Stimulated activated CD4-positive, alpha-beta T cell treated with anti-CD3 and anti-CD28 coated beads, Interleukin-2, amount 100 ng/mL, for 48 hours (primary cell): ENCODE measurements around the gene TMED5.
"Not testable (repeated sequence)": the region's sequence is repeated elsewhere in the genome, so short reads cannot be mapped to it uniquely, and the experiment has no call there.

Source experiments
- DNase-seq, 2 donors: peaks; one replicate each; pipeline ENCODE4 v3.0.0-alpha.2; 2020

TMED5 gene

DNA sequence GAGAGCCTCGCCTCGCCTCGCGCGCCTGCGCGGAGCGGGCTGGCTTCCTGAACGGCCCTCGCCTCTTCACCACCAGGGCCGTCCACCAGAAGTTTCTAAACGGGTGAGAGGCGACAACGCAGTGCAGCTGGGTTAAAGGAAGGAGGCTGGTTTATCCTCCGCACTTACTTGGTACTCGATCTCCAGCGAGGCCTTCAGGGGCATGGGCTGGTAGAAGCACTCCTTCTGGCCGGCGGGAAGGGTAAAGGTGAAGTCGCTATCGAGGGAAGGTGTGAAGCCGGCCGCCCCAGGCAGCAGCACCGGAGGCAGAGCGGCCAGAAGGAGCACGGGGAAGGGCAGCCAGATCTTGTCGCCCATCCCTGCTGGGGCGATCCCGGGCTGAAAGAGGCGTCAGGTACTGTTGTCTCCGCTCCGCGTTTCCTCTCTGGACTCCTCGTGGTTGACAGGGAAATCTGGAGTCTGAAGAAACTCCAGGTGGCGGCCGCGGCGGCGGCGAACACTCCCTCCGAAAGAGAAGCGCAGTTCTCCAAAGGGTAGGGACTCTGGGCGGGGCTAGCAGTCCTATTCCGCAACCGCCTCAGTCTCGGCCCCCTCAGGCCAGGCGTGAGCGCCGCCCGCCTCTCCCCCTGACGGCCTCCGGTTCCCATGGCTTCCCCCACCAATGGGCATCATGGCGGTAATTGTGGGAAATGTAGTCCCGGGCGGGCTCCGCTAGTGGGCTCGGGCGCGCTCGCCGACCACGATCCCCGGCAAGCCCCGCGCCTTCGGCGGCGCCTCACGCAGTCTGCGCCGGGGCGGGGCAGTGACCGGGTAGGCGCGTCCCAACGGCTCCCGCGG, at the start of gene TMED5:
TMED5 (minus strand) TSS at position 528 of the 837 bp plus-strand sequence; CDS start at position 357, 171 bp downstream.
- peak; percentile 86 to 92 for DNase-seq

DNA sequence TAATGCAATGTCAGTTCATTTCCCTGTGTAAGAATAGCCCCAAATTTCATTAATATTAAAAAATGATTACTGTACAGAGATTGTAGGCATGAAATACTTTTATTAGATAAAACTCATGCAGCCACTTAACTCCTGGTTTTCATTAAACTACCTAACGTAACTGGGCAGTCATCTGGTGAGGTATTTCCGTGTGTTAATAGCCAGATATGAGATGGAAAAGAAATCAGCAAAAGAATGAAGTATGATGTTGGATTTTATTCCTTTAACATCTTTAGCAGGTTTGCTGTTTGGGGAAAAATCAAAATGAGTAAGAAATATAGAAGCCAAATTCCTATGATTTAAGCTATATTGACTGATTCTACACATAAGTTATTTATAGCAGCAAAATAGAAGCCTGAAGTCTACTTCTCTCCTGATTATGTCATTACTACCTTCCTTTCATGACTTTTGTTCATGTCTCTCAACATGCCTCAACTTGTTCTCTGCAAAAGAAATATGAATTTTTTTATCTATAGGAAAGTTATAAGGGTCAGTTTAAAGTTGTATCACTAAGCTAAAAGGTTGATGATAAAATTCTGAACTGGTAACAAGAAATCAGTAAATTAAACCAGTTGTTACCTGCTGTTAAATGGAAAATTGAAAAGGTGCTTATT, 42.9 kb upstream of the TMED5 start:
- DNase-seq, result no peak

DNA sequence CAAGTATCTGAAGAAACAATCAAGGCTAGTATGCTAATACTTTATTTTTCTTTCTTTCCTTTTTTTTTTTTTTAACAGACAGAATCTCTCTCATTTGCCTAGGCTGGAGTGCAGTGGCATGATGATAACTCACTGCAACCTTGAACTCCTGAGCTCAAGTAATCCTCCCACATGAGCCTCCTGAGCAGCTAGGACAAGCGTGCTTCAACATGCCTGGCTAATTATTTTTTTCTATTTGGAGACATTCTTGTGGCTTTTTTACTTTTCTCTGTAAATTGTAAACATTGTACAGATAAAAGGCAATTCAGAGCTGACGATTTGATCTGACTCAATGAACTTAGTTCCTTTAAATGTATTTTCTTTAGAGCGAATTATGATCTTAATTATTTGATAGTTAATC, 41.7 kb upstream of the TMED5 start:
- no peak for DNase-seq

DNA sequence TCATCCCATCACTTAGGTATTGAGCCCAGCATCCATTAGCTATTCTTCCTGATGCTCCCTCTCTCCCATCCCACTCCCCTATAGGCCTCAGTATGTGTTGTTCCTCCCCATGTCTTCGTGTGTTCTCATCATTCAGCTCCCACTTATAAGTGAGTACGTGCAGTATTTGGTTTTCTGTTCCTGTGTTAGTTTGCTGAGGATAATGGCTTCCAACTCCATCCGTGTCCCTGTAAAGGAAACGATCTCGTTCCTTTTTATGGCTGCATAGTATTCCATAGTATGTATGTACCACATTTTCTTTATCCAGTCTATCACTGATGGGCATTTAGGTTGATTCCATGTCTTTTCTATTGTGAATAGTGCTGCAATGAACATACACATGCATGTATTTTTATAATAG, 40.5 kb upstream of the TMED5 start:
- not testable (repeated sequence) for DNase-seq

DNA sequence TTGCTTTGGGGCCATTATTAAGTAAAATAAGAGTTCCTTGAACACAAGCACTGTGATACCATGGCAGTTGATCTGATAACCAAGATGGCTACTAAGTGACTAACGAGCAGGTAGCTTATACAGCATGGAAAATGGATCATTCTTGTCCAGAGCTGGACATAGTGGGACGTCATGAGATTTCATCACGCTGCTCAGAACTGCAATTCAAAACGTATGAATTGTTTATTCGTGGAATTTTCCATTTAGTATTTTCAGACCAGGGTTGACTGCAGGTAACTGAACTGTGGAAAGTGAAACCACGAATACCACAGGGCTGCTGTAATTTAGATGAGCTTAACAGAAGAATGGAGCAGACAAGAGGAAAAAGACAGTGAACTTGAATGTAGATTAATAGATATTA, 39.2 kb upstream of the TMED5 start:
- DNase-seq, result peak in 1 of 2 donors; percentile 4

DNA sequence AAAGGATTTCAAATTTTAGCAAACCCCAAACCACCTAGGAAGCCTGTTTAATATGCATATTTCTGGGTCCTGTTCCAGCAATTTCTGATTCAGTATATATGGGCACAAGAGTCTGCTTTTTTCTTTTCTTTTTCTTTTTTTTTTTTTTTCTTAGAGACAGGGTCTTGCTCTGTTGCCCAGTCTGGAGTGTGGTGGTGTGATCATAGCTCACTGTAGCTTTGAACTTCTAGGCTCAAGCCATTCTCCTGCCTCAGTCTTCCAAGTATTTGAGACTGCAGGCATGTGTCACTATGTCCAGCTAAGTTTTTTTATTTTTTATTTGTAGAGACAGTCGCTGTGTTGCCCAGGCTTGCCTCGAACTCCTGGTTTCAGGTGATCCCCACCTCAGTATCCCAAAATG, 35.1 kb upstream of the TMED5 start:
- DNase-seq, result no peak

DNA sequence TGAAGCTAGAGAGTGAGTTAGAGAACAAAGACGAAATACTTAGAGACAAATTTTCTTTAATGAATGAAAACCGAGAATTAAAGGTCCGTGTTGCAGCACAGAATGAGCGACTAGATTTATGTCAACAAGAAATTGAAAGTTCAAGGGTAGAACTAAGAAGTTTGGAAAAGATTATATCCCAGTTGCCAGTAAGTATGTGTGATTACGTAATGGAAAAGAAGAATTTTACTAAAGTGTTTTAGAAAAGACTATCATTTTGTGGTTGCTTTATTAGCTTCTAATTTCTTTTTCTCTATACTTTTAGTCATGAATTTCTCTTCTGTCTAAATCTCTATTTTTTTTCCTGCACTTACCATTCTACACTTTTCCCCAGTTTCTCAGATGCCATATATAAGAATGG, 27.0 kb upstream of the TMED5 start:
- no peak for DNase-seq

DNA sequence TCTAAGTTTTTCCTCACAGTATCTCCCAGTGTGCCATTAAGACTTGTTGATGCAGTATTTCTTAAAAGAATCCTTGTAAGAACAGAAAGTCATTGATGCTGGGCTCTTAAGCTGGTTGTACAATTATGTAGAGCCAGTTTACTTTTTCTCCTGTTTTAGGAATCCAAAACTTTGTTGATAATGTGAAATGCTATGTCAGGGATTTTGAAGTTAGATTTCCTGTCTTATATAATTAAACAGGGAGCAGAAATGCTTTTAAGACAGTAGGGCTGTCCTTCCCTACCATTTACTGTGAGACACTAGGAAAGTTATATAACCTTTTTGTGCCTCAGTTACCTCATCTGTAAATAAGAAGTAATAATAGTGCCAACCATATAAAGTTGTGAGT, 26.3 kb upstream of the TMED5 start:
- DNase-seq, result no peak

DNA sequence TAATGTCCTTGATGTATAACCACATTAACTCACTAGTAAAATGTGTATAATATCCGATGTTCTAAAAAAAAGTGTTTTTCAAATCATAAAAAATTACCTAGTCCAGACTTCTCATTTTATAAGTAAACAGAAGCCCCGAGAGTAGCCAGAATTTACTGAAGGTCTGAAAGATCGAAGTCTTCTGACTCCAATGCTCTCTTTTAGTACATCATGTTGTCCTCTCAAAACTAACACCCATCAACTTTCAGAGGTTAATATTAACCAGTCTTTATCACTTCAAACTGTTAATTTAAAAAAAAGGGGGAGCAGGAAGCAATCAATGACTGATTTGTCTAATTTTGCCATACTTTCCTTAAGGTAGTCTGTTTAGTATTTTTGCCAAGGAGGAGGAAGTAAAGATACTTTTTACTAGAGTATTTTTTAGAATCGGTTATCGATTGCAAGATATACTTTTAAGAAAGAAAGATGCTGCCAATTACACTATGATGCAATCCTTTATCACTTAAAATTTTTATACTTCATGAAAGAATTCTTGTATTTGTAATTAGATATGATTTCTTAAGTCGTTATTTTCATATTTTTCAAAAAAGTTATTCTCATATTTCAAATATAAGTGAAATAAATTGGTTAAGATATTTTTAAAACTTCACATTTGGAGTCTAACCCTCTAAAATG, 25.8 kb upstream of the TMED5 start:
- no peak for DNase-seq

DNA sequence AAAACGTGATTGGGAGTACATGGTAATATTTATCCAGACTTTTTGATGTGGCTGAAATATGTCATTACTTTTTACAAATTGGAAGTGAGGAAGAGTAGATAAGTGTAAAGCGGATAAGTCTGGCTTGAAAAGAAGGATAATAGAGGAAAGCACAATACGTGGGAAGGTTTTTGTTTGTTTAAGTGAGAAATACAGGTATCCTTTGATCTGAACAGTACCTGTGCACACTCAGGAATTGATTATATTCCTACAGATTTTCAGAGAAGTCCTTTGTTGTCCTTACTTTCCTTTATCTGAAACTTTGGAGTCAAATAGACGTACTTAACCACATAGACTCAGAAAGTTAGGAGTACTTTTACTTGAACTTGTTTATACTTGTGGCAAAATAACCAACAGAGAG, 20.5 kb upstream of the TMED5 start:
- DNase-seq, result no peak

DNA sequence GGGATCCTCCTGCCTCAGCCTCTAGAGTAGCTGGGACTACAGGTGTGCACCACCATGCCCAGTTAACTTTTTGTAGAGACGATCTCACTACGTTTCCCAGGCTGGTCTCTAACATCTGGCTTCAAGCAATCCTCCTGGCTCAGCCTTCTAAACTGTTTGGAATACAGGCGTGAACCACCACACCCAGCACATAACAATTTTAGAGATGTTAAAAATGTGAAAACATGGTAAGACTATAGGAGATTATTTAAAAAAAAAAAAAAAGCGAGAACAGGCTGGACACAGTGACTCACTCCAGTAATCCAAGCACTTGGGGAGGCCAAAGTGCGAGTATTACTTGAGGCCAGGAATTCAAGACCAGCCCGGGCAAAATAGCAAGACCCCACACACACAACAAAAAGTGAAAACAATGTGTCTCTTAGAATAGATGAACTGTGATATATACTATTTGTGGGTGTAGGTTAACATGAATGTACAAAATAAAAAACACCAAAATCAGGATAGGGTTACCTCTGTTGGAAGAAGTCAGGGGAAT, 19.9 kb upstream of the TMED5 start:
- no peak for DNase-seq

DNA sequence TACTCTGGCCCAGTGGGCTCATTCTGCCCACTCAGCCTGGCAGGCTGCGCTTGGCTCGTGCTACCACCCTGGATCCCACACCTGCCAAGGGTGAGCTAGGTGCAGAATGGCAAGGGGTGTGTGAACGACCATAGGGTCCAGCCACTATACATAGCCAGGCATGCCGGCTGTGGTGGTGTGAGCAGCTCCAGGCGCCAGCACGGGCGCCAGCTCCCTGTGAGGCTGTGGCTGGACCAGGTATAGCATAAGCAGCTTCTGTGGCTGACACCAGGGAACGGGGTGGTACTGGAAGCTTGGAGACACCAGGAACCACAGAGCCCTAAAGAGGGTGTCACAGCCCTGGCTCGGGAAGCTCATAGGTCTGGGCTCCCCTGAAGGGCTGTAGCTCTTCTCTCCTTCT, 18.9 kb upstream of the TMED5 start:
- no peak for DNase-seq

DNA sequence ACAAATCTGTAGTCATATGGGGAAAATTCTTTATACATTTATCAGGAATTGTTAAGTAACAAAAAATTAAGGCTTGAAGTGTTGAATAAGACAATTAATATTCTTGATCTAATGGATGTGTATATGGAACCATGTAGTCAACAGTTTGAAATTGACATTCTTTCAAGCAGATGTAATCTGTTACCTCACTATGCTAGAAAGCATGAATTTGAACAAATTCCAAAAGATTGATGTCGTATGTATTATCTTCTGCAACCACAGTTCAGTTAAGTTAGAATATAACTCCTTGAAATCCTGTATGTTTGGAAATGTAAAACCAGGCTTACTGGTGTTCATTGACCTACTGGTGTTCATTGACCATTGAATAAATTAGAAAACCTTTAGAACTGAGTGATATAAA, 16.4 kb upstream of the TMED5 start:
- DNase-seq, result no peak

DNA sequence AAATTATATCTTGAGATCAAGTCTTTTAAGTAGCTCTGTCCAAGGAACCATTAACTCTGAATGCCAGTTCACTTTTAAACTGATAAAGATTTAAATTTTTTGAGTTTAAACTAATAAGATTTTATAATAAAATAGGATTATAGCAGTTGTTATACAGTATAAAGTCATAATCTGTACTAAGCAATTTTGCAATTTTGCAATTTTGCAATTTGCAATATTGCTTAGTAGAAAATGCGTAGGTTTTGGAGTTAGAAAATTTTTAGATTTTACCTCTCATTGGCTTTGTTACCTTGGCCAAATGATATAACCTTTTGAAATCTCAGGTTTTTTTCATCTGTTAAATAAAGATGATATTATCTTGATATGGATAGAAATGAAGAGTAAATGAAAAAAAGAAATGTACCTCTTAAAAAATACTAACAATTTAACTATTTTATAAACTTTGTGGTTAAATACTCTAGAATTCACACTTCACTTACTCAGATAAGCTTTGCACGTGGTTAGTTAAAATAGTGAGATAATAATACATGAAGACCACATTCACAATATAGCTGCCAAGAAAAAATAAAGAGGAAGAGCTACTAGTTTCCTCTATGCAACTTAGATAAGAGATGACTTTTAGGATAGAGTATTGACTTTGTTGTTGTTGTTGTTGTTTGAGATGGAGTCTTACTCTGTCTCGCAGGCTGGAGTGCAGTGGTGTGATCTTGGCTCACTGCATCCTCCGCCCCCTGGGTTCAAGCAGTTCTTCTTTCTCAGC, 14.2 kb upstream of the TMED5 start:
- no peak for DNase-seq

DNA sequence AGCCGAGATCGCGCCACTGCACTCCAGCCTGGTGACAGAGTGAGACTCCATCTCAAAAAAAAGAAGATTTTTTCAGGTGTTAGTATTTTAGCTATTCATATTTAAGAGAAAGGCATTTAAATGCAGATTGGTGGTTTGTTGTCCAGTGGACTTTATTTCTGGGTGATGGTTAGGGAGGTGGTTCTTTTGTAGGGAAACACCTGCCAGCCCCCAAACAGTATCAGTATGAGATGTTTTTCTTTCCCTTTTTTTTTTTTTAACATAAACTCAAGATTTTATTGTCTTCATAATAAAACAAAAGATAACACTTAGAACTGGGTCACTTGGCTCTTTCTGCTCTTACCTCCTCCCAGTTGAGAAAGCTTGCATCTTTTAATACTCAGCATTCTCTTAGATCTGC, 10.2 kb upstream of the TMED5 start:
- no peak for DNase-seq

DNA sequence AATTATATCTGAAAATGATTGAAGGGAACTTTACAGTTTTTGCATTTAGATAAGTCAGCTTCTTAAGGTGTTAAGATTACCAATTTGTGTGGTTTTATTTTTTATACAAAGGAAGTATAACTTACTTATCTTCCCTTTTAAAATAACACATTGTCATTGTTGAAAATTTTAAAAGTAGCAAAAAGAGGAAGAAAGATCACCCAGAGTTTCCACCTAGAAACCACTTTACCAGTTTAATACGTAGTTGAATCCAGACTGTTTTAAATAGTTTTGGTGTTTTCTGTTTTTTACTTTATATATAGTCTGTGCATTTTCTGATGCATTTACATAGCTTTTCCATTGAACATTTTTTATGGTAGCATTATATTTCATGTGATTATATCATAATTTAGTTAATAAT, 6.5 kb upstream of the TMED5 start:
- DNase-seq, result no peak

DNA sequence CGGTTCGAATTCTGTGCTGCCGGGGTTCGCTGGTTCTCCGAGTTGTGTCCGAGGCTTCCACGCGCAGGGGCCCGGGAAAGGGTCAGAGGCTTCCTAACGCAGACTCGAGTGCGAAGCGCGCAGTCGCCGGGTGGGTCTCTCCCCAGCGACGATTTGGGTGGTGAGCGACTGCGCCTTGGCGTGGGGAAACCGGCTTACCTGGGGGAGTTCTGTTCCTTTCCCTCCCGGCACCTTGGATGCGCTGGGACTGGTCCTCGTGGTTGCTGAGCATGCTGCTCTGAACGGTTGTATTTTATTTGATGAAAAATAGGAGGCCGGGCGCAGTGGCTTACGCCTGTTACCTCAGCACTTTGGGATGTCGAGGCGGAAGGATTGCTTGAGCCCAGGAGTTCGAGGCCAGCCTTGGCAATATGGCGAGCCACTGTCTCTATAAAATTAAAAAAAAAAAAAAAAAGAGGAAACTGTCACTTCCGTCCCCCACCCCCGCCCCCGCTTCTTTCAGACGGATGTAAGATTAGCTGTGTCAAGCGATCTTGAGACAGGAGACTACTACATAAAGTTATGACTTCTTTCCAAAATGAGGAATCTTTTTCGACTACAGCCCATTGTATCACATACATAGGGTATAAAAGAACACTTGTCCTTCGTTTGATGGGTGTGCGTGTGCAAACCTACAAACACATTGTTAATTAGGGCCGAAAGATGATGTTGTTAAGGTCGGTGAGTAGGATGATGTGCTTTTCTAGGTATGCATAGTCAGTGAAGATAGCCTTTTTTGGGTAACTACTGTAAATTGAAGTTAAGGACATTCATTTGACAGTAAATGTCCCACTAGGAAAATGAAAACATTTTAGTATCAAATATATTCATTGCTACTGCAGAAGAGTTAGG, 755 bp upstream of the TMED5 start, which contains the start of gene CCDC18:
CCDC18 (plus strand) TSS at position 2 of the 891 bp plus-strand sequence. CDS start 2,638 bp downstream, outside the sequence.
- DNase-seq, result peak; percentile 40

DNA sequence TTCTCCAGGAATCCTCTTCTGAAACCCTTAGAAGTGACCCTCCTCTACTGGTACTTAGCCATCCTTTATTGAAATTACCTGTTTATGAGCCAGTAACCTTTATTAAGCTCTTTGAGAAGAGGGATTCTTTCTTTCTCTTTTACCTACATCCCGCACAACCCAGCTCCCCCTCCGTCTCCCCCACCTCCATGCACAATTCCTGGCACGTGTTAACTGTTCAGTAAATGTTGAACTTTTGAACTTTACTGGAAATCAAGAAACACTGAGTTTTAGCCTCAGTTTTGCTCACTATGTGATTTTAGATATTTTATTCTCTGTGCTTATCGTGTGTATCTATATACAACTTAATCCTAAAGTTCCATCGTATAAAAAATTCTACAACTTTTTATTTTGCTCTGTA, 1.8 kb downstream of the TMED5 start:
- DNase-seq, result no peak

DNA sequence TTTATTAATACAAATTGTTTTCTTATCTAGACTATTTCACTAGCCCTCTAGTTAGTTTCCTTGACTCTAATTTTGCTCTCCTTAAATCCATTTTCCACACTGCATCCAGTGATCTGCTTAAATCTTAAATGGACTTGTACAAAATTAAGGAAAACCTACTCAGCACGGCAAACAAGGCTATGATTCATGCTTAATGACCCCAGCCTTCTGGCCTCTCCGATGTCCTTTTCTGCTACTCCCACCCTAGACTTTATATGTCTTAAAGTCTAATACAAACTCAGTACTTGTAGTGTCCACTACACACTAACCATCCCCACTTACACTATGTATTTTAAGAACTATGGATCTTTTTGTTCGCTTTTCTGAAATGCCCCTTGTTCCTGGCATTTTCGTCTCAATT, 2.2 kb downstream of the TMED5 start:
- no peak for DNase-seq

DNA sequence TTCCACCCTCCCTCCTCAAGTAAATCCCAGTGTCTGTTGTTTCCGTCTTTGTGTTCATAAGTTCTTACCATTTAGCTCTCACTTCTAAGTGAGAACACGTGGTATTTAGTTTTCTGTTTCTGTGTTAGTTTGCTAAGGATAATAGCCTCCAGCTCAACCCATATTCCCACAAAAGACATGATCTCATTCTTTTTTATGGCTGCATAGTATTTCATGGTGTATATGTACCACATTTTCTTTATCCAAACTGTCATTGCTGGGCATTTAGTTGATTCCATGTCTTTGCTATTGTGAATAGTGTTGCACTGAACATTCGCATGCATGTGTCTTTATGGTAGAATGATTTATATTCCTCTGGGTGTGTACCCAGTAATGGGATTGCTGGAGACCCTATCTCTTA, 5.6 kb downstream of the TMED5 start:
- DNase-seq, result not testable (repeated sequence)

DNA sequence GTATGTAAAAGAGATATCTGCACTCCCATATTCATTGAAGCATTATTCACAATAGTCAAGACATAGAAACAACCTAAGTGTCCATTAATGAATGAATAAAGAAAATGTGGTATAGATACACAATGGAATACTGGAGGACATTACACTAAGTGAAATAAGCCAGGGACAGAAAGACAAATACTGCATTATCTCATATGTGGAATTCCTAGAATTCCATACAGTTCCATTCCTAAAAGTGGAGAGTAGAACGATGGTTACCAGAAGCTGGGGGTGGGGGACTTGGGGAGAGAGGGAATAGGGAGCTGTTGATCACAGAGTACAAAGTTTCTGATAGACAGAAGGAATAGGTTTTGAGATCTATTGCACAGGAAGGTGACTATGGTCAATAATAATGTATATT, 7.4 kb downstream of the TMED5 start:
- no peak for DNase-seq

DNA sequence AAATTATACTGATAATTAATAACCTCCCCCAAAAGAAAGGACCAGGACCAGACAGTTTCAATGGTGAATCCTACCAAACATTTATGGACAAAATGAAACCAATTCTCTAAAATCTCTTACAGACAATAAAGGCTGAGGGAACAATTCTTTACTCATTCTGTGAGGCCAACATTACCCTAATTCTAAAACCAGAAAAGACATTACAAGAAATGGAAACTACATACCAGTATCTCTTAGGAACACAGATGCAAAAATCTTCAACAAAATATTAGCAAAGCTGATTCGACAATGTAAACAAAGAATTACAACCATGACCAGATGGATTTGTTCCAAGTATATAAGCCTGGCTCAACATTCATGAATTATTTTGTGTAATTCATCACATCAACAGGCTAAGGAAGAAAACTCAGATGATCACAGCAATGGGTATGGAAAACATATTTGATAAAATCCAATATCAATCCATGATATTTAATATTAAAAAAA, 8.6 kb downstream of the TMED5 start:
- DNase-seq, result no peak
